Activated naive CD4-positive, alpha-beta T cell treated with anti-CD3 and anti-CD28 coated beads, Interleukin-2, amount 50 U/mL, for 72 hours (primary cell): ENCODE measurements around the gene OST4. TPM values are rescaled to one million over a fixed set of nuclear protein-coding genes. Genes with fewer than 3 reads are reported as not detected.

Experiments
- ATAC-seq, 2 donors: fragments of 150-1000 bp; cut with Tn5 transposase; 2 replicates each; pipeline ENCODE4 v1.10.0; 2021; ENCODE audit warnings: mild to moderate bottlenecking in 2 of 2, moderate library complexity in 2 of 2
- DNase-seq, 2 donors: peaks; one replicate each; pipeline ENCODE4 v3.0.0; 2021 to 2022; ENCODE audit warnings: low spot score in 2 of 2
- H3K27ac Mint-ChIP-seq, 2 donors: one replicate each; pipeline ENCODE4 v1.8.0; 2022; ENCODE audit warnings: mild to moderate bottlenecking in 2 of 2, mixed read lengths in 2 of 2
- H3K36me3 Mint-ChIP-seq, 2 donors: one replicate each; pipeline ENCODE4 v1.8.0; 2022; ENCODE audit warnings: mixed read lengths in 2 of 2
- H3K9me3 Mint-ChIP-seq, 2 donors: one replicate each; pipeline ENCODE4 v1.8.0; 2022; ENCODE audit warnings: mixed read lengths in 2 of 2
- total RNA-seq, 2 donors: library from RNA; stranded (reverse); gene quantifications; one replicate each; pipeline ENCODE4 v1.2.3, GENCODE V29; 2022

Gene OST4
- total RNA-seq, 2 donors from 2014 or later, result 263 to 344 TPM

- H3K27ac Mint-ChIP-seq, result peak overlapping the region in 1 of 2 donors; percentile 71
- H3K9me3 Mint-ChIP-seq, result no peaks in the 10 kb centered on the region
- no peak for ATAC-seq
- H3K36me3 Mint-ChIP-seq, result peaks cover 29 to 31% of the 10 kb centered on the region in 2 donors
- DNase-seq, result no peak
Measured at GRCh38 chr2:27072920-27073319, 1.5 kb upstream of the OST4 start.

- DNase-seq, result no peak
- H3K27ac Mint-ChIP-seq, result peak overlapping the region; percentile 71 to 92
- peaks cover 29 to 31% of the 10 kb centered on the region in 2 donors for H3K36me3 Mint-ChIP-seq
- ATAC-seq, result peak; percentile 30 to 42
- no peaks in the 10 kb centered on the region for H3K9me3 Mint-ChIP-seq
Measured at GRCh38 chr2:27071990-27072830, 756 bp upstream of the OST4 start.

- ATAC-seq (no peak), DNase-seq (no peak)
- H3K36me3 Mint-ChIP-seq, result peaks cover 36 to 40% of the 10 kb centered on the region in 2 donors
- peak overlapping the region; percentile 94 to 97 for H3K27ac Mint-ChIP-seq
- no peaks in the 10 kb centered on the region for H3K9me3 Mint-ChIP-seq
Measured at GRCh38 chr2:27070653-27071276, 689 bp downstream of the OST4 start.

GRCh38 chr2:27069961-27070618 is 1.4 kb downstream of the OST4 start:
- peaks cover 40 to 42% of the 10 kb centered on the region in 2 donors for H3K36me3 Mint-ChIP-seq
- ATAC-seq (no peak), DNase-seq (no peak)
- no peaks in the 10 kb centered on the region for H3K9me3 Mint-ChIP-seq
- peak overlapping the region; percentile 94 to 97 for H3K27ac Mint-ChIP-seq

GRCh38 chr2:27069436-27069835 is 2.0 kb downstream of the OST4 start:
- ATAC-seq (no peak), DNase-seq (no peak)
- H3K27ac Mint-ChIP-seq, result peak overlapping the region; percentile 90 to 94
- no peaks in the 10 kb centered on the region for H3K9me3 Mint-ChIP-seq
- peaks cover 41 to 42% of the 10 kb centered on the region in 2 donors for H3K36me3 Mint-ChIP-seq

- Mint-ChIP-seq H3K27ac (peak overlapping the region in 1 of 2 donors; percentile 44), H3K9me3 (no peaks in the 10 kb centered on the region), H3K36me3 (peaks cover 42 to 54% of the 10 kb centered on the region in 2 donors)
- DNase-seq (no peak), ATAC-seq (no peak)
Measured at GRCh38 chr2:27067385-27067784, 4.1 kb downstream of the OST4 start.

GRCh38 chr2:27065128-27065527 is 6.3 kb downstream of the OST4 start:
- H3K36me3 Mint-ChIP-seq, result peaks cover 34 to 48% of the 10 kb centered on the region in 2 donors
- ATAC-seq, result no peak
- peak overlapping the region in 1 of 2 donors; percentile 4 for H3K27ac Mint-ChIP-seq

GRCh38 chr2:27060323-27060722 is 11.1 kb downstream of the OST4 start:
- ATAC-seq, result no peak
- no peaks in the 10 kb centered on the region for H3K9me3 Mint-ChIP-seq
- peak overlapping the region in 1 of 2 donors; percentile 9 for H3K27ac Mint-ChIP-seq
- H3K36me3 Mint-ChIP-seq, result peaks cover under 1 to 24% of the 10 kb centered on the region in 2 donors
- DNase-seq, result no peak

More at GRCh38 chr2:27065128-27065527, 6.3 kb downstream of the OST4 start:
- H3K9me3 Mint-ChIP-seq, result no peaks in the 10 kb centered on the region
- no peak for DNase-seq

GRCh38 chr2:27059141-27059820 is 12.2 kb downstream of the OST4 start:
- no peak overlapping the region for H3K27ac Mint-ChIP-seq
- H3K9me3 Mint-ChIP-seq, result no peaks in the 10 kb centered on the region
- DNase-seq (no peak), ATAC-seq (no peak)
- H3K36me3 Mint-ChIP-seq, result peaks cover 0 to 26% of the 10 kb centered on the region in 2 donors

GRCh38 chr2:27058210-27058609 is 13.2 kb downstream of the OST4 start:
- Mint-ChIP-seq H3K27ac (no peak overlapping the region), H3K9me3 (no peaks in the 10 kb centered on the region), H3K36me3 (peaks cover 0 to 21% of the 10 kb centered on the region in 2 donors)
- no peak for DNase-seq
- ATAC-seq, result no peak

- Mint-ChIP-seq H3K9me3 (no peaks in the 10 kb centered on the region), H3K27ac (peak overlapping the region in 1 of 2 donors; percentile 14), H3K36me3 (peaks cover 0 to 12% of the 10 kb centered on the region in 2 donors)
- no peak for ATAC-seq
- no peak for DNase-seq
Measured at GRCh38 chr2:27057184-27057583, 14.3 kb downstream of the OST4 start.

- H3K9me3 Mint-ChIP-seq, result no peaks in the 10 kb centered on the region
- peaks cover 10 to 21% of the 10 kb centered on the region in 2 donors for H3K36me3 Mint-ChIP-seq
- ATAC-seq (no peak), DNase-seq (no peak)
- peak overlapping the region in 1 of 2 donors; percentile 87 for H3K27ac Mint-ChIP-seq
Measured at GRCh38 chr2:27054721-27055120, 16.7 kb downstream of the OST4 start.

- DNase-seq, result no peak
- peak overlapping the region; percentile 3 to 53 for H3K27ac Mint-ChIP-seq
- H3K36me3 Mint-ChIP-seq, result peaks cover 10 to 21% of the 10 kb centered on the region in 2 donors
- no peaks in the 10 kb centered on the region for H3K9me3 Mint-ChIP-seq
- no peak for ATAC-seq
Measured at GRCh38 chr2:27053776-27054175, 17.7 kb downstream of the OST4 start.

- DNase-seq (no peak), ATAC-seq (no peak)
- Mint-ChIP-seq H3K36me3 (peaks cover 10 to 21% of the 10 kb centered on the region in 2 donors), H3K9me3 (no peaks in the 10 kb centered on the region), H3K27ac (peak overlapping the region; percentile 22 to 66)
Measured at GRCh38 chr2:27053321-27053720, 18.1 kb downstream of the OST4 start.

- no peaks in the 10 kb centered on the region for H3K9me3 Mint-ChIP-seq
- DNase-seq, result peak in 1 of 2 donors; percentile 18
- peak overlapping the region; percentile 86 to 100 for H3K27ac Mint-ChIP-seq
- no peak for ATAC-seq
- H3K36me3 Mint-ChIP-seq, result peaks cover 10 to 21% of the 10 kb centered on the region in 2 donors
Measured at GRCh38 chr2:27051902-27052645, 19.4 kb downstream of the OST4 start.
